ENCODE results near the gene SLAIN1. TPM values are rescaled to one million over a fixed set of nuclear protein-coding genes. Genes with fewer than 3 reads are reported as not detected.

The SLAIN1 gene
- total and polyA plus RNA-seq, 2 donors (not counting 1 experiment from before 2014, with no cell fraction given): 12.7 to 29.5 TPM

- no peaks in the 10 kb centered on the region for H3K9me3 Mint-ChIP-seq (ENCODE audit: insufficient read depth)
- 14% methylated on average over 1 of the region's 5 CpGs for WGBS (ENCODE audit: insufficient coverage)
- Histone ChIP-seq H3K9me3 (ENCODE audit: control extremely low read depth in 1 of 3, control insufficient read depth in 2 of 3, insufficient read depth in 1 of 3, low read length in 2 of 3) (no peaks in the 10 kb centered on the region), H2AFZ (ENCODE audit: insufficient read depth, low read depth, low read length, poor library complexity, severe bottlenecking) (no peak overlapping the region), H3K9ac (ENCODE audit: low read length) (no peak overlapping the region), H3K36me3 (replicated peaks in 1 of 2; ENCODE audit: control extremely low read depth in 1 of 2, control insufficient read depth in 1 of 2, extremely low read depth in 1 of 2, insufficient read depth in 2 of 2, low read length in 1 of 2) (peaks cover 0 to 6% of the 10 kb centered on the region in 2 experiments), H3K27ac (ENCODE audit: low read length in 2 of 2) (no peak overlapping the region), H3K4me1 (ENCODE audit: control insufficient read depth in 2 of 2, insufficient read depth in 2 of 2, low read length in 2 of 2) (peaks cover 4 to 5% of the 10 kb centered on the region in 2 donors), H3K4me3 (ENCODE audit: control extremely low read depth in 1 of 5, extremely low read depth in 1 of 5, insufficient read depth in 1 of 5, low read depth in 2 of 5, low read length in 4 of 5) (no peak overlapping the region), H3K4me2 (replicated peaks; ENCODE audit: low read depth, low read length, poor library complexity, severe bottlenecking) (no peak overlapping the region), H3K27me3 (replicated peaks in 1 of 4; ENCODE audit: control extremely low read depth in 1 of 4, control insufficient read depth in 3 of 4, insufficient read depth in 4 of 4, low read length in 3 of 4) (no peaks in the 10 kb centered on the region), H4K20me1 (ENCODE audit: control insufficient read depth, insufficient read depth, low read length, poor library complexity, severe bottlenecking) (no peaks in the 10 kb centered on the region), H3K79me2 (ENCODE audit: control insufficient read depth, insufficient read depth, low read length) (no peaks in the 10 kb centered on the region)
- DNase-seq (no peak), ATAC-seq (ENCODE audit: low read depth) (no peak)
- H3K4me1 Mint-ChIP-seq: peaks cover 6% of the 10 kb centered on the region
- ChIA-PET POLR2A (no interaction called here), CTCF (no interaction called here)
- no peak overlapping the region for H3K4me3 Mint-ChIP-seq
- H3K27me3 Mint-ChIP-seq: no peaks in the 10 kb centered on the region
- TF ChIP-seq CTCF (IDR thresholded peaks at IDR 0.05) (no peak), EZH2 (IDR thresholded peaks at IDR 0.05; ENCODE audit: borderline replicate concordance, insufficient read depth, low read depth, low read length, poor library complexity, severe bottlenecking) (no peak)
- H3K27ac Mint-ChIP-seq: no peak overlapping the region
- intact Hi-C loops (cut with micrococcal nuclease): no loop called here
These were observed 69.9 kb downstream of the SLAIN1 start for GRCh38 chr13:77767413-77767812.

GRCh38 chr13:77774181-77774580 is 76.7 kb downstream of the SLAIN1 start:
- Histone ChIP-seq H3K9me3 (ENCODE audit: control extremely low read depth in 1 of 3, control insufficient read depth in 2 of 3, insufficient read depth in 1 of 3, low read length in 2 of 3) (no peaks in the 10 kb centered on the region), H3K36me3 (replicated peaks in 1 of 2; ENCODE audit: control extremely low read depth in 1 of 2, control insufficient read depth in 1 of 2, extremely low read depth in 1 of 2, insufficient read depth in 2 of 2, low read length in 1 of 2) (no peaks in the 10 kb centered on the region), H3K27ac (ENCODE audit: low read length in 2 of 2) (no peak overlapping the region), H2AFZ (ENCODE audit: insufficient read depth, low read depth, low read length, poor library complexity, severe bottlenecking) (no peak overlapping the region), H3K79me2 (ENCODE audit: control insufficient read depth, insufficient read depth, low read length) (no peaks in the 10 kb centered on the region), H3K27me3 (replicated peaks in 1 of 4; ENCODE audit: control extremely low read depth in 1 of 4, control insufficient read depth in 3 of 4, insufficient read depth in 4 of 4, low read length in 3 of 4) (no peaks in the 10 kb centered on the region), H3K4me1 (ENCODE audit: control insufficient read depth in 2 of 2, insufficient read depth in 2 of 2, low read length in 2 of 2) (no peaks in the 10 kb centered on the region), H3K9ac (ENCODE audit: low read length) (no peak overlapping the region), H3K4me2 (replicated peaks; ENCODE audit: low read depth, low read length, poor library complexity, severe bottlenecking) (no peak overlapping the region), H3K4me3 (ENCODE audit: control extremely low read depth in 1 of 5, extremely low read depth in 1 of 5, insufficient read depth in 1 of 5, low read depth in 2 of 5, low read length in 4 of 5) (no peak overlapping the region), H4K20me1 (ENCODE audit: control insufficient read depth, insufficient read depth, low read length, poor library complexity, severe bottlenecking) (no peaks in the 10 kb centered on the region)
- DNase-seq (no peak), ATAC-seq (ENCODE audit: low read depth) (no peak)
- 71% methylated on average over 1 of the region's 1 CpG for WGBS (ENCODE audit: insufficient coverage)
- no peaks in the 10 kb centered on the region for H3K27me3 Mint-ChIP-seq
- POLR2A ChIA-PET: no interaction called here
- no peaks in the 10 kb centered on the region for H3K4me1 Mint-ChIP-seq
- H3K4me3 Mint-ChIP-seq: no peak overlapping the region
- no peak overlapping the region for H3K27ac Mint-ChIP-seq
- TF ChIP-seq CTCF (IDR thresholded peaks at IDR 0.05) (no peak), EZH2 (IDR thresholded peaks at IDR 0.05; ENCODE audit: borderline replicate concordance, insufficient read depth, low read depth, low read length, poor library complexity, severe bottlenecking) (no peak)
- CTCF ChIA-PET: interaction anchor here (1.2 to 5.6 kb wide), 2 partner anchors 8 to 348 kb away, joined by 3 to 40 read pairs; no protein-coding TSS in a partner anchor
- intact Hi-C loops (cut with micrococcal nuclease): no loop called here
- no peaks in the 10 kb centered on the region for H3K9me3 Mint-ChIP-seq (ENCODE audit: insufficient read depth)
